Spinal cord (tissue), 10 donors: ENCODE measurements around the gene SLCO1A2. TPM values are rescaled to one million over a fixed set of nuclear protein-coding genes. Genes with fewer than 3 reads are reported as not detected.

Experiments used
- DNase-seq, 6 donors: peaks; one replicate each; pipeline versions ENCODE4 v3.0.0 to v3.0.0-alpha.2; 2013 to 2015; ENCODE audit warnings: low spot score in 6 of 6, low read depth in 4 of 6
- H3K27ac ChIP-seq: one replicate; pipeline ENCODE4 v1.5.1; 2013; ENCODE audit warnings: low read depth, low read length, control low read depth
- H3K27me3 ChIP-seq: one replicate; pipeline ENCODE4 v1.6.1; 2013; ENCODE audit warnings: low read length; ENCODE audit not compliant: control insufficient read depth, insufficient read depth
- H3K36me3 ChIP-seq: one replicate; pipeline ENCODE4 v1.6.1; 2013; ENCODE audit warnings: low read length; ENCODE audit not compliant: control insufficient read depth, insufficient read depth
- H3K4me1 ChIP-seq: one replicate; pipeline ENCODE4 v1.6.1; 2013; ENCODE audit warnings: low read length; ENCODE audit not compliant: control insufficient read depth, insufficient read depth
- H3K4me3 ChIP-seq: one replicate; pipeline ENCODE4 v1.5.1; 2013; ENCODE audit warnings: low read depth, low read length, control low read depth
- H3K9me3 ChIP-seq: one replicate; pipeline ENCODE4 v1.6.1; 2013; ENCODE audit warnings: low read length; ENCODE audit not compliant: control insufficient read depth, insufficient read depth
- WGBS: methylation state at CpG from one replicate; pipeline ENCODE4 v1.1.5; 2013; ENCODE audit warnings: missing lambda C conversion rate; ENCODE audit not compliant: insufficient coverage; 5-methylcytosine and 5-hydroxymethylcytosine counted together
- polyA plus RNA-seq, 2 donors: library from polyadenylated mRNA; unstranded; fragments of 120-200 nt; gene quantifications; one replicate each; pipeline ENCODE4 v1.2.1, GENCODE V29; 2013; ENCODE audit not compliant: insufficient read length in 2 of 2
- total RNA-seq, 2 donors: library from RNA; depleted of rRNA in 1 of 2; stranded (reverse); fragments of 120-200 nt in 1 of 2; fragments of >200 nt in 1 of 2; gene quantifications; one replicate each; pipeline versions ENCODE4 v1.2.3 to v1.2.4, GENCODE V29; 2013 to 2014
- donor health status: healthy.

The SLCO1A2 gene
- total and polyA plus RNA-seq, 4 donors: 9.4 to 25.8 (median 12.7) TPM

GRCh38 chr12:21294176-21294575 is 40.5 kb downstream of the SLCO1A2 start:
- Histone ChIP-seq H3K27ac (no peak overlapping the region), H3K36me3 (no peaks in the 10 kb centered on the region), H3K9me3 (no peaks in the 10 kb centered on the region), H3K4me1 (no peaks in the 10 kb centered on the region), H3K4me3 (no peak overlapping the region), H3K27me3 (no peaks in the 10 kb centered on the region)
- WGBS: no CpG with 5 or more reads among the region's 1 CpG
- DNase-seq: no peak

- H3K27me3 ChIP-seq: no peaks in the 10 kb centered on the region
- no peaks in the 10 kb centered on the region for H3K9me3 ChIP-seq
- no peaks in the 10 kb centered on the region for H3K4me1 ChIP-seq
- no peak for DNase-seq
- H3K4me3 ChIP-seq: no peak overlapping the region
- no peaks in the 10 kb centered on the region for H3K36me3 ChIP-seq
- WGBS: no CpG with 5 or more reads among the region's 2 CpGs
- H3K27ac ChIP-seq: no peak overlapping the region
These were observed 42.6 kb downstream of the SLCO1A2 start for GRCh38 chr12:21292111-21292510.

- Histone ChIP-seq H3K36me3 (no peaks in the 10 kb centered on the region), H3K4me1 (no peaks in the 10 kb centered on the region), H3K4me3 (no peak overlapping the region), H3K27ac (no peak overlapping the region), H3K27me3 (no peaks in the 10 kb centered on the region), H3K9me3 (no peaks in the 10 kb centered on the region)
- no peak for DNase-seq
- whole genome bisulfite sequencing: 78% methylated on average over 2 of the region's 4 CpGs
These were observed 45.0 kb downstream of the SLCO1A2 start for GRCh38 chr12:21289698-21290097.

GRCh38 chr12:21276826-21277225 is 57.9 kb downstream of the SLCO1A2 start:
- no peak overlapping the region for H3K4me3 ChIP-seq
- no peak for DNase-seq
- no peaks in the 10 kb centered on the region for H3K27me3 ChIP-seq
- no peaks in the 10 kb centered on the region for H3K9me3 ChIP-seq
- WGBS: 81% methylated on average over 2 of the region's 2 CpGs
- H3K4me1 ChIP-seq: no peaks in the 10 kb centered on the region
- no peak overlapping the region for H3K27ac ChIP-seq
- no peaks in the 10 kb centered on the region for H3K36me3 ChIP-seq

- Histone ChIP-seq H3K27ac (no peak overlapping the region), H3K9me3 (peaks cover 3% of the 10 kb centered on the region), H3K4me3 (no peak overlapping the region), H3K4me1 (no peaks in the 10 kb centered on the region), H3K36me3 (no peaks in the 10 kb centered on the region), H3K27me3 (no peaks in the 10 kb centered on the region)
- no CpG with 5 or more reads among the region's 4 CpGs for WGBS
- DNase-seq: no peak
These were observed 68.8 kb downstream of the SLCO1A2 start for GRCh38 chr12:21265932-21266331.

- Histone ChIP-seq H3K36me3 (no peaks in the 10 kb centered on the region), H3K27me3 (no peaks in the 10 kb centered on the region), H3K4me3 (no peak overlapping the region), H3K27ac (no peak overlapping the region), H3K9me3 (peaks cover 3% of the 10 kb centered on the region), H3K4me1 (no peaks in the 10 kb centered on the region)
- no peak for DNase-seq
These were observed 70.5 kb downstream of the SLCO1A2 start for GRCh38 chr12:21264232-21264631.

- Histone ChIP-seq H3K4me3 (no peak overlapping the region), H3K9me3 (no peaks in the 10 kb centered on the region), H3K4me1 (no peaks in the 10 kb centered on the region), H3K27me3 (no peaks in the 10 kb centered on the region), H3K36me3 (no peaks in the 10 kb centered on the region), H3K27ac (no peak overlapping the region)
- no CpG with 5 or more reads among the region's 3 CpGs for WGBS
- DNase-seq: no peak
These were observed 77.5 kb downstream of the SLCO1A2 start for GRCh38 chr12:21257172-21257571.

GRCh38 chr12:21252070-21252469 is 82.6 kb downstream of the SLCO1A2 start:
- H3K4me3 ChIP-seq: no peak overlapping the region
- H3K4me1 ChIP-seq: no peaks in the 10 kb centered on the region
- no peak for DNase-seq
- H3K27me3 ChIP-seq: no peaks in the 10 kb centered on the region
- H3K27ac ChIP-seq: no peak overlapping the region
- no peaks in the 10 kb centered on the region for H3K9me3 ChIP-seq
- 62% methylated on average over 3 of the region's 5 CpGs for WGBS
- no peaks in the 10 kb centered on the region for H3K36me3 ChIP-seq

- DNase-seq: peak in 2 of 6 donors; percentile 1 to 28
- no peaks in the 10 kb centered on the region for H3K27me3 ChIP-seq
- no CpG with 5 or more reads among the region's 1 CpG for WGBS
These were observed 86.0 kb downstream of the SLCO1A2 start for GRCh38 chr12:21248679-21249078.

GRCh38 chr12:21239866-21240265 is 94.9 kb downstream of the SLCO1A2 start:
- no peaks in the 10 kb centered on the region for H3K36me3 ChIP-seq
- DNase-seq: no peak
- no peaks in the 10 kb centered on the region for H3K27me3 ChIP-seq
- peaks cover 3% of the 10 kb centered on the region for H3K9me3 ChIP-seq
- H3K4me1 ChIP-seq: no peaks in the 10 kb centered on the region
- H3K4me3 ChIP-seq: no peak overlapping the region
- no peak overlapping the region for H3K27ac ChIP-seq
- 94% methylated on average over 2 of the region's 4 CpGs for WGBS

More at GRCh38 chr12:21248679-21249078, 86.0 kb downstream of the SLCO1A2 start:
- Histone ChIP-seq H3K36me3 (no peaks in the 10 kb centered on the region), H3K4me3 (no peak overlapping the region), H3K9me3 (no peaks in the 10 kb centered on the region), H3K4me1 (no peaks in the 10 kb centered on the region), H3K27ac (no peak overlapping the region)
